Frontal cortex (tissue), 4 donors: ENCODE results near the gene STX12. TPM values are rescaled to one million over a fixed set of nuclear protein-coding genes. Genes with fewer than 3 reads are reported as not detected.

Source experiments
- DNase-seq, 2 donors: peaks; one replicate each; pipeline ENCODE4 v3.0.0; 2012; ENCODE audit warnings: low spot score in 2 of 2
- FAIRE-seq: peaks from 2 replicates; lab custom pipeline; 2012; peaks lifted over from hg19 to GRCh38; lab: Jason Lieb, UNC
- total RNA-seq: library from RNA; depleted of rRNA; stranded (reverse); fragments of >200 nt; gene quantifications from one replicate; pipeline ENCODE4 v1.2.3, GENCODE V29; 2014
- donor health status: control.
- donor health status: control.
- donor health status: control.

STX12 gene
- 175 TPM for total RNA-seq

DNA sequence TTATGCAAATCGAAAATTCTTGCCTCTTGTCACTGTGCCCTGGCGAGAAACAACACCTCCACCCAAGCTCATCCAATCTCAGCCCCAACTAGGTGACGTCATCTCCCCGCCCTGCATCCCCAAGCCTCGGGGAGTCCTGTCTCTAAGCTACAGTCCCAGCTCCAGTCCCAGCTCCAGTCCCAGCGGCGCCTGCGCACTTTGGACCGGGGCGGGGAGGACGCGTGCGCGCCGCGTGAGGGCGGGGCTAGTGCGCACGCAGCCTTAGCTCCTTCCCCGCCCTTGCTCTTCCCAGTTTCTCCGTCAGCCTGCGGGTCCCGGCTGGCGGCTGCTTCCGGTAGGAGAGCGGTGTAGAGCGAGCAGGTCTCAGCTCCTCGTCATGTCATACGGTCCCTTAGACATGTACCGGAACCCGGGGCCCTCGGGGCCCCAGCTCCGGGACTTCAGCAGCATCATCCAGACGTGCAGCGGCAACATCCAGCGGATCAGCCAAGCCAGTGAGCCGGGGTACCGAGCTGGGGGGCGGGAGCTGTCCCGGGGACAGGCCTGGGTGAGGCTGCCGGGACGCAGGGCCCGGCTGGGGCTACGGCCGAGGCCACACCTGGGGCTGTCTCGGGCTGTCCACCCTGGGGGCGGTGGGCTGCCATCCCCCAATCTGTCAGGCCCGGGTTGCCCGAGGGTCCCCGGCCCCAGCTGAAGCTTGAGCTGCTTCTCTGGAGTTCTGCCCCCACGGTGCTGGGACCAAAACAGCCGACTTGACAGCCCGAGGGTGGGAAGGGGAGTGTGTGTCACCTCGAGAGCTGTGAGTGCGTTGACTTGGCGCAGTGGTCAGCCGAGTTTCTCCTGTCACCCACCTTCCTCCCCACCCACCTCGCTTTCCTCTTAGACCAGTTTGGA lies at the start of gene STX12:
STX12 (plus strand) TSS at position 288 of the 894 bp plus-strand sequence; CDS start at position 377, 89 bp downstream.
- DNase-seq (peak; percentile 88 to 94), FAIRE-seq (no peak)

DNA sequence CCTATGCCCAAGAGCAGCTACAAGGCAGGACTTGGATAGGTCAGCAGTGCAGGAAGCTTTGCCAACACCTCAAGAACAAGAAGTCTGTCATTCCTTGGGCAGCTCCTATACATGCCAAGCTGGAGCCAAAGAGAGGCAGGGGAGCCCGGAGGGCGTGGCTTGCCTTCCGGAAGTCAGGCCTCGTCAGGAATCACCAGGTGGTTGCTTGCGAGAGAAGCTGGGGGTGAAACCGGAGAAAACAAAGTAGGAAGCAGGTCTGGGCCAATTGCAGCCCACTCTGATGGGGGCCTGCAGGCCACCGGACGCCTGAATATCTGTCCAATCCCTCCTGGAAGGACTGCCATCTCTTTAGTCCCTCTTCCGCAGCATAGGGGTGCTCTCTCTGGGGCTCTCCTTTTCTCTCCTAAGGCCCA lies 48.1 kb upstream of the STX12 start:
- FAIRE-seq: no peak
- DNase-seq: no peak

DNA sequence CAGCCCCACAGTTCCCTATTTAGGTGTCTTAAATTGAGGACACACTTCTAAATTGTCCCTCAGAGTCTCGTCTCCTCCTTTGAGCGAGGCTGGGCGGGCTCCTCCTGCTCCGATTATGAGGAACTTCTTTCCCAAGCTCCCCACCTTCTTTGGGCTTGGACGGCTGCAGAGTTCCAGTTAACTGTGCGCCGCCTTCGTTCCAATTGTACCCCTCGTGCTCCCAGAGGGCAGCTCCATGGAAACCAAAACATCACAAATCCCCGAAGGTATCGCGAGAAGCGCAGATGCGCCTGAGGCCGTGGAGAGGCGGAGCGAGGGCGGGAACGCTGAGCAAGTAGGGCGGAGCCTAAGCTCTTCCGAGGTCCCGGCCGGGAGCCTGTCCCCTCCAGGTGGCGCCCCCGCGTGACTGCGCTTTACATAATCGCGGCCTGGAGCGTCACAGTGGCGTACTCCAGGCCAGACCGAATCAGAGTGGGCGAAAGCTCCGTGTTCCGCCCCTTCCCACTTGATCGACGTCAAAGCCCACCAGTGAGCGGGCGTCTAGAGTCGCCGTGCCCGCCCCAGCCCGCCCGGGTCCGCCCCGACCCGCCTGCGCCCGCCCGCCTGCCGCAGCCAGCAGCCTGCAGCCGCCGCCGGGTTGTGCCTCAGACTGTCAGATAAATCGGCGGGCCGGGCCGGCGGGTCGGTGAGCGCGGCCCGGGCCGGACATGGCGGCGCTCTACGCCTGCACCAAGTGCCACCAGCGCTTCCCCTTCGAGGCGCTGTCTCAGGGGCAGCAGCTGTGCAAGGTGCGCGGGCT lies 47.4 kb upstream of the STX12 start, which contains the start of gene FAM76A:
FAM76A (plus strand) TSS at position 588 of the 799 bp plus-strand sequence; CDS start at position 708, 120 bp downstream.
- DNase-seq: peak; percentile 99

DNA sequence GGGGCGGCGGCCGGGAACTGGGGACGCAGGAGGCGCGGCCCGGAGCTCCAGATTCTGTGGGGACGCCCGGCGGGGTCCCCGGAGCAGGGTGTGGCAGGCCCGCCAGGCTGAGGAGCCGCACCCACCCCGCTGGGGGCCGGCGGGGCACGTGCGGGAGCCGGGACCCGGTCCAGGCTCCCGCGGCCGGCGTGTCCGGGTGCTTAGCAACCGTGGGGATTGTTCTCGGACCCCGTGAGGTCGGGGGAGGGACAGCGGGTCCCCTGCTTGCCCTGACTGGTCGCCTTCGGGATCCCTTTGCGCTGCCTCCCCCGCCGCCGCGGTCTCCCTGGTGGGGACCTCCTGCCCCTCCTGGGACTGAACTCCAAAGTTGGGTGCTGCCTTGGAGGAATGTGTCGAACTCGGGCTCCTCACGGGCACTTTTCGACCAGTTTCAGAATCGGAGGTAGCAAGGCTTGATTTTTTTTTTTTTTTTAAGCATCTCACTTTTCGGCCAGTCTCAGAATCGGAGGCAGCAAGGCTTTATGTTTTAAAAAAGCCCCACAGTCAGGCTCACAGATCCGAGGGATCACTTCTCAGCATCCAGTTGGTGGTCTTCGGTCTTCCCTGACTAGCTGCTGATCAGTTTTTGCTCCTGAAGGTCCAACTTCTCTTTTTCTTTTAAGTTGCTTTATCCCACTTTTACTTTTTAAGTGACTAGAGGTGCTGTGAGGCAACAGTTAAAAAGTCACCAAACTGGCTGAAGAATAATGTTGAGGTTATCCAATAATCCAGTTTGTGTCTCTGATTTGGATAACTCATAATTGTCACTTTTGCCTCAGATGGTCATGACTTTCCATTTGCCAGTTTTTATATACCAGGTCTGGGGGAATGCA lies 46.6 kb upstream of the STX12 start:
- FAIRE-seq (no peak), DNase-seq (peak; percentile 52 to 69)

More for the DNA sequence above, 47.4 kb upstream of the STX12 start, which contains the start of gene FAM76A:
- FAIRE-seq: peak; percentile 72

DNA sequence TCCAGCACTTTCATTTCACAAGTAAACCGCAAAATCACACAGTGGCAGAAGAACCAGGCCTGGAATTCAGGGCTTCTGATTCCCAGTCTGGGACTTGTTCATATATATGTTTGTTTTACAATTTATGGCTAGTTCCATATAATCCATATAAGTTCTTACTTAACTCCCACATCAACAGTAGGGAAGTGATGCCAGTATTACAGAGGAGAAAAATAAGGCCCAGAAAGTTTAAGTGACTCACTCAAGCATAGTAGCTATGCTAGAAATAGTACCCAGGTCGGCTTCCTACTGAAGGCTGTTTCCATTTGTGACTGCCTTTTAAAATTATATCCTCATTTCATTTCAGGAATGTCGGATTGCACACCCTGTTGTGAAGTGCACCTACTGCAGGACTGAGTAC lies 45.9 kb upstream of the STX12 start:
- no peak for FAIRE-seq
- no peak for DNase-seq

DNA sequence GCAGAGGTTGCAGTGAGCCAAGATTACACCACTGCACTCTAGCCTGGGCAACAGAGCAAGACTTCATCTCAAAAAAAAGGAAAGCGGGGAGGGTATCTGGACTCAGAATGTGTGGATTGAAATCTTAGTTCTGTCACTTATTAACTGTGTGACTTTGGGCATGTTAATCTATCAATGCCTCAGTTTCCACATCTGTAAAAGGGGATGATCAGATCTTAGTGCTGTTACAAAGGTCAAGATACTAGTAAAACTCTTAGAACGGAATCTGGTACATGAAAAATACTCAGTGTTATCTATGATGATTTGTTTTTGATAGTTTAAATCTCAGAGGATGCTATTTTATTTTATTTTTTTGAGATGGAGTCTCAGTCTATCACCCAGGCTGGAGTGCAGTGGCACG lies 36.8 kb upstream of the STX12 start:
- DNase-seq (no peak), FAIRE-seq (no peak)

DNA sequence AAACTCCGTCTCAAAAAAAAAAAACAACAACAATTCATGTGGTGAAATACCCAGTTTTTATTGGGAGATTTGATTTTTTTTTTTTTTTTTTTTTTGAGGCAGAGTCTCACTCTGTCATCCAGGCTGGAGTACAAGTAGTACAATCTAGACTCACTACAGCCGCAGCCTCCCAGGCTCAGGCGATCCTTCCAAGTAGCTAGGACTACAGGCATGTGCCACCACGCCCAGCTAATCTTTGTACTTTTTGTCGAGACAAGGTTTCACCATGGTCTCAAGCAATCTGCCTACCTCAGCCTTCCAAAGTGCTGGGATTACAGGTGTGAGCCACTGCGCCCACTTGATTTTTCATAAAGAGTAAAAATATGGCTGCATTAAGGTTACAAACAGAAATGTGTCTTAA lies 31.9 kb upstream of the STX12 start:
- FAIRE-seq (no peak), DNase-seq (no peak)

DNA sequence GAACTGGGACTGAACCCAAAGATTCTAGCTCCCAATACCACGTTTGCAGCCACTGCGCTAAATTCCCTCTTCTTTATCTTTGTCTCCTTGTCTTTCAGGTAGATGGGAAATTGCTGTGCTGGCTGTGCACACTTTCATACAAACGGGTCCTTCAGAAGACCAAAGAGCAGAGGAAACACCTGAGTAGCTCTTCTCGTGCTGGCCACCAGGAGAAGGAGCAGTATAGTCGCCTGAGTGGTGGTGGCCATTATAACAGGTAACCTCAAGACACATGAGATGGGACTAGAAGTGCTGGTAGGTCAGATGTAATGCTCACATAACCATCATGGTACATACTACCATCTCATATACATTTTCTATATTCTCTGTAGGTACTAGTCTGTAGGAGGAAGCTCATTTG lies 28.5 kb upstream of the STX12 start:
- DNase-seq (no peak), FAIRE-seq (no peak)

DNA sequence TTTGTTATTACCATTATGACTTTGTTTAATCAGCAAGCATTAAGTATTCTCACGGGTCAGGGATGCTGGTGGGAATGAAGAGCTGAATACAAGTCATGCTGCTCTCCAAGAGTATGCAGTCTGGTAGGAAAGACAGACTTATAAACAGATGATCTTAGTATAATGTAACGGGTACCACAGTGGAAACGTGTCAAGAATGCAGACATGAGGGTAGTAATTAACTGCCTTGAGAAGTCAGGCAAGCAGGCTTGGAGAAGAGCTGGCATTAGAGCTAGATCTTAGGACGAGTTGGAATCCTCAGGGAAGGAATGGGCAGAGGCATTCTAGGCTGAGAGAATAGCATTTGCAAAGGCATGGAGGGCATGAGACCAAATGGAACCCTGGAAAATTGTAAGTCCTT lies 27.6 kb upstream of the STX12 start:
- FAIRE-seq: no peak

DNA sequence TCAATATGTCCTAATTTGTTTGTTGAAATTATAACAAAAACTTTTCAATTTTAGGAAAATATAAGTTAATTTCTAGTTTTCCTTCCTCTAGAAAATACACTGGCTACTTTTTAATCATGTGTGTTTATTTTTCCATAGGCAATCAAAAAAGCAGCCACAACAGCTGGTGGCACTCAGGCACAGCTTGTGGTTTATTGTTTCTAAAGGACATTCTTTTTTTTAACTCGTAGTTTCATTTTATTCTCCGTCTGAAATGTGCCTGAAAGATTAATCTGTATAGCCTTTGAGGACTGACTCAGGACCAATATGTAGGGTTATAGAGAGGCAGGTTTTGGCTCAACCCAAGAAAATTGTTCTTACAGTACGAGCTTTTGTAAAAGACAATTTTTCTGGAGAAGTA lies 20.7 kb upstream of the STX12 start:
- FAIRE-seq: no peak

More for the DNA sequence above, 27.6 kb upstream of the STX12 start:
- no peak for DNase-seq

DNA sequence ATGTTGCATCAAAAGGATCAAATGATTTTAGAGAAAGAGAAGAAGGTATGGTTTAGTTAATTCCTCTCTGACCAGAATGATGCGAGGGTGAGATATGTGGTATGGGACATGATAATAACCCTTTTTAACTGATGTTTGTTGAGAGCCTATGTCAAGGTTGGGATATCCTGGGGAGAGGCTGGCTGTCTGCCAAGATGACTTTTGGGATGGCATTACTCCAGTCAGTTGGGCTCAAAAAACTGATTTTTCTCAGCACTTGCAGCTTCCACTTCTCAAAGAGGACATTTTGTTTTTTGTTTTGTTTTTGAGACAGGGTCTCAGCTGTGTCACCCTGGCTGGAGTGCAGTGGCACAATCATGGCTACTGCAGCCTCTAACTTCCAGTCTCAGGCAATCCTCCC lies 17.7 kb upstream of the STX12 start:
- FAIRE-seq (no peak), DNase-seq (no peak)

More for the DNA sequence above, 20.7 kb upstream of the STX12 start:
- no peak for DNase-seq

DNA sequence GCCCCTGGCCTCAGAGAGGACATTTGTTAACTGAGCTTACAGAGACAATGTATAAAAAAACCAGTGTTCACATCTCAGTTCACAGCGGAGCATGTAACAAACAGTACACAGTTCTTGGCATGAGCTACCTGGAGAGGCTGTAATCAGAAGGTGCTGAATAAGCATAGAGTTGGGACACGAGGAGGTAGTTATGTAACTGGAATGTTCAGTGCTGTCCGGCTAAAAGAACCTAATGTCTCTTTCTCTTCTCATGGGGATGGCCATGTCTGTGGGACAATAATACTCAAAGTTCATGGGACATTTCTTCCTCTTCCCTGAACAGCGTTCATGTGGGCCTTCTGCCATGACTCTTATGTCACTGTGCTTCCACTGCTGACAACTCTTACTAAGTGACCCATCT lies 17.2 kb upstream of the STX12 start:
- FAIRE-seq (no peak), DNase-seq (no peak)

DNA sequence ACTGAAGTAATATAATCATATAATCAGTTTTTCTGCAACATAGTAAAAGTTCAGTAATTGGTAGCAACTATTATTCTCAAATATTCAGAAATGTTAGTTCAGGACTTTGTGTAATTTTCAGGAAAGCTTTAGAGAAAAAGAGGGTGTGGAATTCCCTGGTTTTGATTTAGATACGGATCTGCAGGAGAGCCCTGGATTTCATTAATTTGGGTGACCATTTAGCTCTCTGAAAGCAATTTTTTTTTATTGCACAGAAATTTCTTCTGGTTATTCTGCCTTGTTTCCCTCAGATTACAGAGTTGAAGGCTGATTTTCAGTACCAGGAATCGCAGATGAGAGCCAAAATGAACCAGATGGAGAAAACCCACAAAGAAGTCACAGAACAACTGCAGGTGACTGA lies 13.8 kb upstream of the STX12 start:
- no peak for DNase-seq
- FAIRE-seq: no peak

DNA sequence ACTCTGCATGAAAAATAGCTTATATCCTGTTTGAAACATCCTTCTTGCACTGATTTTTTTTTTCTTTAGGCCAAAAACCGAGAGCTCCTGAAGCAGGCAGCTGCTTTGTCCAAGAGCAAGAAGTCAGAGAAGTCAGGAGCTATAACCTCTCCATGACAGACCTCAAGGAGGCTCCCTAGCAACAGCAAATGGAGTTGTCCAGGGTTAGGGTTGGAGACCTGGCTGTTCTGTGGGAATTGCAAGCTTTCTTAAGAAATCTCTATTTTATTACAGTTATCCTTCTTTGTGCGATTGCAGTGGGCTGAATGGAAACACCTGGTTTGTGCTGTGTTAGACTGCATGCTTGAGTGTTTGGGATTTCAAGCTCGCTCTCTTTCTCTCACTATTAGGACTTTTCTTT lies 12.6 kb upstream of the STX12 start:
- FAIRE-seq (no peak), DNase-seq (no peak)

DNA sequence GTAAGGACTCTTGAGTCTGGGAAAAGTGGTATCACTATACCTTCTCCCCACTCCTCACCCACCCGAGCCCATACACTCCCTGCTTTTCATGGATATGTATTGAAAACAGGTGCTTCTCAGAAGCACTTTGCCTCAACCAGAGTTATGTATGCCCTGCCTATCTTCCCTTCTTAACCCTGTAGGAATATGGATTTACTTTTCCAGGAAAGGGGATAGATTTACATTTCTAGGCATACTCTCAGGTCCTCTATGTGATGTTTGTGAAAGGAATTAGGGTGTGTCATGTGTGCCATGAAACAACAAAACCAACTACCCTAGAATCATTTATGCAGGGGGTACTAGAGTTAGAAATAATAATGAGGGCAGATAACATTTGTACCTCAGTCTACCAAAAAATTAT lies 11.0 kb upstream of the STX12 start:
- FAIRE-seq: no peak
- no peak for DNase-seq

DNA sequence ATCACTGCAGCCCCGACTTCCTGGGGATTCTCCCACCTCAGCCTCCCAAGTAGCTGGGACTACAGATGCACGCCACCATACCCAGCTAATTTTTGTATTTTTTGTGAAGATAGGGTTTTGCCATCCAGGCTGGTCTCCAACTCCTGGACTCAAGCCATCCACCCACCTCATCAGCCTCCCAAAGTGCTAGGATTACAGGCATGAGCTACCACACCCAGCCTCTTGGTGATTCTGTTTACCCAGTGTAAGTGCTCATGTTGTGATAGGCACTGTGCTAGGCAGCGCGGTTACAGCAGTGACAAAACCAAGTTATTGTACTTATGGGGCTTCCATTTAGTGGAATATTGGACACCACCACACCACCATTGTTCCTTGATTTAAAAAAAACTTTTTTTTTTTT lies 9.7 kb upstream of the STX12 start:
- DNase-seq (no peak), FAIRE-seq (no peak)

DNA sequence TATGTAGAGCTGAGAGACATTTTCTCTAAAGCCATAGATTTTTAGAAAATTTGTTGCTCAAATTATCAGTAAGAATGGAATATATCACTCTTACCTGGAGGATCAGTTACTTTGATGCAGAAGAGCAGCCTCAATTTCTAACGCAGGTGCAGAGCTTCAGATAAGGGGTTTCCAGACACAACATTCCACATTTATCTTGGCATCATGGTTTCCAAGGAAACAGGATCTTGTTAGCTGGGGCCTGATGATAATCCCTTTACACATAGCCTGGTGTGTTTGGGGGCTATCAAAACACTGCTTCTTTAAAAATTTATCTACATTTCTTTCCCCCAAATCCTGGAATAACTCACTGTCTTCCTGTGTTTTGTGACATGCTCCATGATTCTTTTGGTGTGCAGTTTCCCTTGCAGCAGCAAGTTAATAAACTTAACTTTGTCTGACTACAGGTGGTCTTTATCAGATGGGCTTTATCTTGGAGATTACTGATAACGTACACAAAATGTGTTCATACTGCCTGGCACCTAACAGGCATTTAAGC lies 2.7 kb upstream of the STX12 start:
- FAIRE-seq: no peak
- DNase-seq: no peak

DNA sequence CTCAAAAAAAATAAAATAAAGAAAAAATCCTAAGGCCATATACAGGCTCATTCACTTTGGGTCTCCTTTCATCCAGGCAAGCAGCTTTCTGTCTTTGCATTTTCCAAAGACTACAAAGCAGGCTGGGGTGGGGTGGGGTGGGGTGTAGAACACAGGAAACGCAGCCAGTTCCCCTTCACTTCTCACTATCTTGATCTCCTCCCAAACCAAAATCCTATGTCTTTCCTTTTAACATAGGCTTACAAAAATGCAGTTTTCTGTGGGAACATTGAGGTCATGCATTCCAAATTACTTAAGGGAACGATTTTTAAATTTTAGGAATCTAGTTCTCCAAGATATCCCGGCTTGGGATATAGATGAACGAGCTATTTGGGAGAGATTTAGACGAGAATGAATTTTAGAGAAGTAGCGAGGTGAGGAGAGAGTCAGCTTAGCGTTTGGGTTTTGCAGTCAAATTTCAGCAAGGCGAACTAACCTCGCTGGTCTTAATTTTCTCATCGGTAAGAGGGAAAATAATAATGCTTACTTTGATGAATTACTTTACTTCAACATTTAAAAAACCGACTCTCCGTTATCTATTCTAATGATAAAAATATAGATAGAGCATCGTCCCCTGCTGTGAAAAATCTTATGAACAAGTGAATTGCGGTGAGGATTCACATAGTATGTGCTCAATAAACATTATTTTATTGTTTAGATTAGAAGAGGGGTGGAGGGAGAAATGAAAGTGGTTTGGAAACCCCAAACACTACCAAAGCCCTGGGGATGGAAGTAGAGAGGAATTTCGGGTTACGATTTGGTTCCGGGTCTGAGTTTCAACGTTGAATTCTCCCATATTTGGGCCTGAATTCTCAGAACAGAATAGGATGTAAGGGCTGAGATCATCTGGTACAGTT lies 735 bp upstream of the STX12 start:
- FAIRE-seq: no peak

More for the DNA sequence above, 735 bp upstream of the STX12 start:
- no peak for DNase-seq
